HCT116 (cell line): Measurements from ENCODE around the gene DCDC2C.

Experiments
- EZH2 ChIP-seq: fragments of 200-600 bp; sonication (generic); IDR thresholded peaks from 2 replicates; pipeline ENCODE4 v1.6.1; 2017; ENCODE audit warnings: antibody characterized with exemption, mixed run types
- POLR2AphosphoS5 ChIP-seq: IDR thresholded peaks from 2 replicates; pipeline ENCODE4 v1.6.1; 2011; ENCODE audit warnings: mild to moderate bottlenecking, low read depth, low read length, moderate library complexity
- SP1 ChIP-seq: IDR thresholded peaks from 2 replicates; pipeline ENCODE4 v1.6.1; 2012; ENCODE audit warnings: low read depth
- SRF ChIP-seq: IDR thresholded peaks from 2 replicates; pipeline ENCODE4 v1.6.1; 2012; ENCODE audit warnings: low read depth
- YY1 ChIP-seq: IDR thresholded peaks from 2 replicates; pipeline ENCODE4 v1.6.1; 2011; ENCODE audit warnings: low read length, low read depth, moderate library complexity, mild to moderate bottlenecking; ENCODE audit not compliant: insufficient replicate concordance; ENCODE audit errors: extremely low read depth
- TF ChIP-seq, protein P1 (sequence below): IDR thresholded peaks from 2 replicates; pipeline ENCODE4 v1.6.1; 2012; ENCODE audit warnings: low read depth
- TF ChIP-seq, protein P2 (sequence below), 3 experiments: fragments of 200-600 bp in 1 of 3; sonication (generic) in 1 of 3; IDR thresholded peaks in 2 of 3; conservative IDR thresholded peaks in 1 of 3; 2 replicates each; pipeline ENCODE4 v1.5.1; 2012 to 2017; ENCODE audit warnings: low read depth in 2 of 3, low read length in 2 of 3, antibody characterized with exemption in 1 of 3, borderline replicate concordance in 1 of 3, control low read depth in 1 of 3, mild to moderate bottlenecking in 1 of 3, mixed read lengths in 1 of 3, mixed run types in 1 of 3, moderate library complexity in 1 of 3; ENCODE audit not compliant: insufficient read depth in 1 of 3

DNA sequence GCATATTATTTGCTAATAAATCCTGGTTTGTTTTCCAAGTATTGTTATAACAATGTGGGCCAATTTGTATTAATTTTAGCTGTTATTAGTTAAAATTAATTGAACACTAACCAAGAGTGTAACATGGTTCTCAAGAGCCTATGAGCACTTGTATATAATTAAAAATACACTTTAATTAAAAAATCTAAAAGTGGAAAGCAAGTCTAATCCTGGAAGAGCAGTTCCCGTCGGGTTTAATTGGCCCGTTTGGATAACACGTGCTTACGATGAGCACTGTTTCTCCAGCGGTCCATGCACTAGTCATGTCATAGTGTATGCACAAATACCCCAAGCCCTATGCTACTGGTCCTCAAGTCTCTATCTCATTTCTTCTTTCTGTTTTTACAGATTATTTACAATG lies 49.0 kb downstream of the DCDC2C start:
- TF ChIP-seq EZH2 = no peak
- TF ChIP-seq, protein P1, sequence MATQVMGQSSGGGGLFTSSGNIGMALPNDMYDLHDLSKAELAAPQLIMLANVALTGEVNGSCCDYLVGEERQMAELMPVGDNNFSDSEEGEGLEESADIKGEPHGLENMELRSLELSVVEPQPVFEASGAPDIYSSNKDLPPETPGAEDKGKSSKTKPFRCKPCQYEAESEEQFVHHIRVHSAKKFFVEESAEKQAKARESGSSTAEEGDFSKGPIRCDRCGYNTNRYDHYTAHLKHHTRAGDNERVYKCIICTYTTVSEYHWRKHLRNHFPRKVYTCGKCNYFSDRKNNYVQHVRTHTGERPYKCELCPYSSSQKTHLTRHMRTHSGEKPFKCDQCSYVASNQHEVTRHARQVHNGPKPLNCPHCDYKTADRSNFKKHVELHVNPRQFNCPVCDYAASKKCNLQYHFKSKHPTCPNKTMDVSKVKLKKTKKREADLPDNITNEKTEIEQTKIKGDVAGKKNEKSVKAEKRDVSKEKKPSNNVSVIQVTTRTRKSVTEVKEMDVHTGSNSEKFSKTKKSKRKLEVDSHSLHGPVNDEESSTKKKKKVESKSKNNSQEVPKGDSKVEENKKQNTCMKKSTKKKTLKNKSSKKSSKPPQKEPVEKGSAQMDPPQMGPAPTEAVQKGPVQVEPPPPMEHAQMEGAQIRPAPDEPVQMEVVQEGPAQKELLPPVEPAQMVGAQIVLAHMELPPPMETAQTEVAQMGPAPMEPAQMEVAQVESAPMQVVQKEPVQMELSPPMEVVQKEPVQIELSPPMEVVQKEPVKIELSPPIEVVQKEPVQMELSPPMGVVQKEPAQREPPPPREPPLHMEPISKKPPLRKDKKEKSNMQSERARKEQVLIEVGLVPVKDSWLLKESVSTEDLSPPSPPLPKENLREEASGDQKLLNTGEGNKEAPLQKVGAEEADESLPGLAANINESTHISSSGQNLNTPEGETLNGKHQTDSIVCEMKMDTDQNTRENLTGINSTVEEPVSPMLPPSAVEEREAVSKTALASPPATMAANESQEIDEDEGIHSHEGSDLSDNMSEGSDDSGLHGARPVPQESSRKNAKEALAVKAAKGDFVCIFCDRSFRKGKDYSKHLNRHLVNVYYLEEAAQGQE = no peak
- TF ChIP-seq SRF = no peak
- no peak for TF ChIP-seq SP1
- no peak for TF ChIP-seq POLR2AphosphoS5
- no peak for TF ChIP-seq YY1
- TF ChIP-seq, protein P2, sequence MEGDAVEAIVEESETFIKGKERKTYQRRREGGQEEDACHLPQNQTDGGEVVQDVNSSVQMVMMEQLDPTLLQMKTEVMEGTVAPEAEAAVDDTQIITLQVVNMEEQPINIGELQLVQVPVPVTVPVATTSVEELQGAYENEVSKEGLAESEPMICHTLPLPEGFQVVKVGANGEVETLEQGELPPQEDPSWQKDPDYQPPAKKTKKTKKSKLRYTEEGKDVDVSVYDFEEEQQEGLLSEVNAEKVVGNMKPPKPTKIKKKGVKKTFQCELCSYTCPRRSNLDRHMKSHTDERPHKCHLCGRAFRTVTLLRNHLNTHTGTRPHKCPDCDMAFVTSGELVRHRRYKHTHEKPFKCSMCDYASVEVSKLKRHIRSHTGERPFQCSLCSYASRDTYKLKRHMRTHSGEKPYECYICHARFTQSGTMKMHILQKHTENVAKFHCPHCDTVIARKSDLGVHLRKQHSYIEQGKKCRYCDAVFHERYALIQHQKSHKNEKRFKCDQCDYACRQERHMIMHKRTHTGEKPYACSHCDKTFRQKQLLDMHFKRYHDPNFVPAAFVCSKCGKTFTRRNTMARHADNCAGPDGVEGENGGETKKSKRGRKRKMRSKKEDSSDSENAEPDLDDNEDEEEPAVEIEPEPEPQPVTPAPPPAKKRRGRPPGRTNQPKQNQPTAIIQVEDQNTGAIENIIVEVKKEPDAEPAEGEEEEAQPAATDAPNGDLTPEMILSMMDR (IDR thresholded peaks at IDR 0.05 in 2 of 3, conservative IDR thresholded peaks at IDR 0.05 in 1 of 3; ENCODE audit: borderline replicate concordance in 1 of 3, insufficient read depth in 1 of 3, low read depth in 2 of 3, low read length in 2 of 3) = no peak
